ENCODE measurements around the gene OTUB2. TPM values are rescaled to one million over a fixed set of nuclear protein-coding genes. Genes with fewer than 3 reads are reported as not detected.

OTUB2 gene
- total RNA-seq, 1 experiment from 2014 or later: 1.2 TPM

GRCh38 chr14:93991649-93992048 is 34.5 kb upstream of the OTUB2 start:
- Mint-ChIP-seq H3K27ac (ENCODE audit: unreplicated experiment) (no peak overlapping the region), H3K36me3 (ENCODE audit: insufficient read depth, unreplicated experiment) (no peaks in the 10 kb centered on the region), H3K9me3 (ENCODE audit: unreplicated experiment) (no peaks in the 10 kb centered on the region), H3K4me1 (ENCODE audit: low read depth, unreplicated experiment) (no peaks in the 10 kb centered on the region), H3K4me3 (ENCODE audit: unreplicated experiment) (no peak overlapping the region), H3K27me3 (ENCODE audit: insufficient read depth, unreplicated experiment) (no peaks in the 10 kb centered on the region)
- DNase-seq: no peak
- CTCF ChIA-PET: interaction anchor here (0.6 kb wide), 1 partner anchor 30 kb away, joined by 3 read pairs; no protein-coding TSS in a partner anchor
- Histone ChIP-seq H3K36me3 (ENCODE audit: control insufficient read depth, insufficient read depth, low read length) (no peaks in the 10 kb centered on the region), H3K4me3 (ENCODE audit: low read depth, low read length) (no peak overlapping the region), H3K9me3 (no peaks in the 10 kb centered on the region), H3K4me1 (no peaks in the 10 kb centered on the region), H3K27me3 (replicated peaks; ENCODE audit: control insufficient read depth, insufficient read depth, low read length) (no peaks in the 10 kb centered on the region)
- intact Hi-C loops (cut with micrococcal nuclease; ENCODE audit: unreplicated experiment): no loop called here
- TF ChIP-seq CTCF (IDR thresholded peaks at IDR 0.05; ENCODE audit: insufficient read depth in 1 of 2, low read depth in 1 of 2, low read length in 1 of 2, severe bottlenecking in 1 of 2, unreplicated experiment in 1 of 2): no peak
- no TSS peak for BruUV-seq (replicated peaks)
- POLR2A ChIA-PET: no interaction called here

GRCh38 chr14:93993382-93993781 is 32.8 kb upstream of the OTUB2 start:
- Mint-ChIP-seq H3K36me3 (ENCODE audit: insufficient read depth, unreplicated experiment) (no peaks in the 10 kb centered on the region), H3K4me3 (ENCODE audit: unreplicated experiment) (no peak overlapping the region), H3K4me1 (ENCODE audit: low read depth, unreplicated experiment) (no peaks in the 10 kb centered on the region), H3K9me3 (ENCODE audit: unreplicated experiment) (no peaks in the 10 kb centered on the region), H3K27ac (ENCODE audit: unreplicated experiment) (no peak overlapping the region), H3K27me3 (ENCODE audit: insufficient read depth, unreplicated experiment) (no peaks in the 10 kb centered on the region)
- Histone ChIP-seq H3K36me3 (ENCODE audit: control insufficient read depth, insufficient read depth, low read length) (no peaks in the 10 kb centered on the region), H3K4me3 (ENCODE audit: low read depth, low read length) (no peak overlapping the region), H3K4me1 (no peaks in the 10 kb centered on the region), H3K9me3 (no peaks in the 10 kb centered on the region), H3K27me3 (replicated peaks; ENCODE audit: control insufficient read depth, insufficient read depth, low read length) (no peaks in the 10 kb centered on the region)
- ChIA-PET POLR2A (no interaction called here), CTCF (no interaction called here)
- no peak for DNase-seq
- no peak for TF ChIP-seq CTCF (IDR thresholded peaks at IDR 0.05; ENCODE audit: insufficient read depth in 1 of 2, low read depth in 1 of 2, low read length in 1 of 2, severe bottlenecking in 1 of 2, unreplicated experiment in 1 of 2)
- BruUV-seq (replicated peaks): no TSS peak
- intact Hi-C loops (cut with micrococcal nuclease; ENCODE audit: unreplicated experiment): no loop called here

GRCh38 chr14:93994919-93995682 is 31.0 kb upstream of the OTUB2 start:
- no peak overlapping the region for H3K27ac Mint-ChIP-seq (ENCODE audit: unreplicated experiment)
- intact Hi-C loops (cut with micrococcal nuclease; ENCODE audit: unreplicated experiment): no loop called here
- H3K9me3 Mint-ChIP-seq (ENCODE audit: unreplicated experiment): no peaks in the 10 kb centered on the region
- no peaks in the 10 kb centered on the region for H3K27me3 ChIP-seq (replicated peaks; ENCODE audit: control insufficient read depth, insufficient read depth, low read length)
- DNase-seq: no peak
- H3K9me3 ChIP-seq: no peaks in the 10 kb centered on the region
- no TSS peak for BruUV-seq (replicated peaks)
- ChIA-PET POLR2A (no interaction called here), CTCF (no interaction called here)
- no peaks in the 10 kb centered on the region for H3K27me3 Mint-ChIP-seq (ENCODE audit: insufficient read depth, unreplicated experiment)
- no peak overlapping the region for H3K4me3 Mint-ChIP-seq (ENCODE audit: unreplicated experiment)
- no peaks in the 10 kb centered on the region for H3K36me3 Mint-ChIP-seq (ENCODE audit: insufficient read depth, unreplicated experiment)
- H3K4me1 Mint-ChIP-seq (ENCODE audit: low read depth, unreplicated experiment): peaks cover 6% of the 10 kb centered on the region
- TF ChIP-seq CTCF (IDR thresholded peaks at IDR 0.05; ENCODE audit: insufficient read depth in 1 of 2, low read depth in 1 of 2, low read length in 1 of 2, severe bottlenecking in 1 of 2, unreplicated experiment in 1 of 2): no peak
- no peaks in the 10 kb centered on the region for H3K4me1 ChIP-seq
- H3K4me3 ChIP-seq (ENCODE audit: low read depth, low read length): no peak overlapping the region
- no peaks in the 10 kb centered on the region for H3K36me3 ChIP-seq (ENCODE audit: control insufficient read depth, insufficient read depth, low read length)
